ENCODE results near the gene TM7SF2.

Gene TM7SF2

GRCh38 chr11:65069217-65069616 is 42.5 kb upstream of the TM7SF2 start:
- H3K4me2 ChIP-seq (ENCODE audit: low read depth, low read length, poor library complexity, severe bottlenecking), result no peak overlapping the region
- no peaks in the 10 kb centered on the region for H3K27me3 ChIP-seq (ENCODE audit: low read length)
- no peaks in the 10 kb centered on the region for H3K9me2 ChIP-seq (replicated peaks; ENCODE audit: insufficient read depth, low read length)
- H4K20me1 ChIP-seq (ENCODE audit: low read depth, low read length), result no peaks in the 10 kb centered on the region
- H3K27ac ChIP-seq (ENCODE audit: low read depth, low read length), result no peak overlapping the region
- no peak overlapping the region for H3K4me3 ChIP-seq (ENCODE audit: insufficient read depth, low read length, poor library complexity, severe bottlenecking)
- H3F3A ChIP-seq (ENCODE audit: insufficient read depth), result peaks cover 4% of the 10 kb centered on the region; the same call in 1 of the 2 replicates
- no peak overlapping the region for H3K9ac ChIP-seq (ENCODE audit: low read length)
- TF ChIP-seq CTCF (IDR thresholded peaks at IDR 0.05; ENCODE audit: insufficient read depth, low read length, poor library complexity, severe bottlenecking) (no peak), EZH2phosphoT487 (conservative IDR thresholded peaks at IDR 0.05; ENCODE audit: low read length) (no peak)
- no peaks in the 10 kb centered on the region for H3K79me2 ChIP-seq (ENCODE audit: insufficient read depth, low read length)
- no peaks in the 10 kb centered on the region for H3K36me3 ChIP-seq (ENCODE audit: low read length)
- no peaks in the 10 kb centered on the region for H3K9me3 ChIP-seq (ENCODE audit: insufficient read depth, low read length)
- H2AFZ ChIP-seq (ENCODE audit: low read depth, low read length, severe bottlenecking), result no peak overlapping the region

GRCh38 chr11:65071907-65072630 is 39.6 kb upstream of the TM7SF2 start:
- Histone ChIP-seq H3K36me3 (ENCODE audit: low read length) (no peaks in the 10 kb centered on the region; the same call in 1 of the 2 replicates), H3K27ac (ENCODE audit: low read depth, low read length) (no peak overlapping the region), H3K79me2 (ENCODE audit: insufficient read depth, low read length) (no peaks in the 10 kb centered on the region), H4K20me1 (ENCODE audit: low read depth, low read length) (no peaks in the 10 kb centered on the region; the same call in 1 of the 2 replicates), H2AFZ (ENCODE audit: low read depth, low read length, severe bottlenecking) (no peak overlapping the region), H3K4me2 (ENCODE audit: low read depth, low read length, poor library complexity, severe bottlenecking) (no peak overlapping the region), H3K9me2 (replicated peaks; ENCODE audit: insufficient read depth, low read length) (no peaks in the 10 kb centered on the region), H3F3A (ENCODE audit: insufficient read depth) (peaks cover 8% of the 10 kb centered on the region; the same call in 1 of the 2 replicates), H3K9me3 (ENCODE audit: insufficient read depth, low read length) (no peaks in the 10 kb centered on the region), H3K9ac (ENCODE audit: low read length) (no peak overlapping the region), H3K27me3 (ENCODE audit: low read length) (no peaks in the 10 kb centered on the region), H3K4me3 (ENCODE audit: insufficient read depth, low read length, poor library complexity, severe bottlenecking) (no peak overlapping the region)
- TF ChIP-seq EZH2phosphoT487 (conservative IDR thresholded peaks at IDR 0.05; ENCODE audit: low read length), result no peak
- no peak for TF ChIP-seq CTCF (IDR thresholded peaks at IDR 0.05; ENCODE audit: insufficient read depth, low read length, poor library complexity, severe bottlenecking)

GRCh38 chr11:65072631-65072966 is 39.1 kb upstream of the TM7SF2 start:
- H3K27me3 ChIP-seq (ENCODE audit: low read length), result no peaks in the 10 kb centered on the region
- H3K9me2 ChIP-seq (replicated peaks; ENCODE audit: insufficient read depth, low read length), result no peaks in the 10 kb centered on the region
- H4K20me1 ChIP-seq (ENCODE audit: low read depth, low read length), result no peaks in the 10 kb centered on the region; the same call in 1 of the 2 replicates
- peaks cover 8% of the 10 kb centered on the region; the same call in 1 of the 2 replicates for H3F3A ChIP-seq (ENCODE audit: insufficient read depth)
- no peak overlapping the region for H2AFZ ChIP-seq (ENCODE audit: low read depth, low read length, severe bottlenecking)
- H3K9ac ChIP-seq (ENCODE audit: low read length), result no peak overlapping the region
- H3K4me3 ChIP-seq (ENCODE audit: insufficient read depth, low read length, poor library complexity, severe bottlenecking), result no peak overlapping the region
- TF ChIP-seq CTCF (IDR thresholded peaks at IDR 0.05; ENCODE audit: insufficient read depth, low read length, poor library complexity, severe bottlenecking), result no peak
- no peak for TF ChIP-seq EZH2phosphoT487 (conservative IDR thresholded peaks at IDR 0.05; ENCODE audit: low read length)
- H3K79me2 ChIP-seq (ENCODE audit: insufficient read depth, low read length), result peaks cover 4% of the 10 kb centered on the region; the same call in 1 of the 2 replicates
- H3K36me3 ChIP-seq (ENCODE audit: low read length), result peaks cover 3% of the 10 kb centered on the region; the same call in 1 of the 2 replicates
- no peak overlapping the region for H3K27ac ChIP-seq (ENCODE audit: low read depth, low read length)
- H3K4me2 ChIP-seq (ENCODE audit: low read depth, low read length, poor library complexity, severe bottlenecking), result no peak overlapping the region
- no peaks in the 10 kb centered on the region for H3K9me3 ChIP-seq (ENCODE audit: insufficient read depth, low read length)

Measured in SU-DHL-6 (cell line).